ENCODE results near the gene FBXW12.

FBXW12 gene

GRCh38 chr3:48418651-48419050, 46.6 kb downstream of the FBXW12 start:
- no peak overlapping the region for H3K4me3 ChIP-seq (replicated peaks; ENCODE audit: low read depth, low read length)
- no peak for TF ChIP-seq CTCF (IDR thresholded peaks at IDR 0.05; ENCODE audit: low read length, missing control alignments)
- DNase-seq (ENCODE audit: low read depth): no peak

- TF ChIP-seq CTCF (IDR thresholded peaks at IDR 0.05; ENCODE audit: low read length, missing control alignments): no peak
Observed at GRCh38 chr3:48419149-48419548, 47.1 kb downstream of the FBXW12 start.

GRCh38 chr3:48419597-48419996, 47.6 kb downstream of the FBXW12 start:
- H3K4me3 ChIP-seq (replicated peaks; ENCODE audit: low read depth, low read length): no peak overlapping the region
- TF ChIP-seq CTCF (IDR thresholded peaks at IDR 0.05; ENCODE audit: low read length, missing control alignments): no peak

More at GRCh38 chr3:48419149-48419548, 47.1 kb downstream of the FBXW12 start:
- H3K4me3 ChIP-seq (replicated peaks; ENCODE audit: low read depth, low read length): no peak overlapping the region
- DNase-seq (ENCODE audit: low read depth): no peak

GRCh38 chr3:48420561-48420960, 48.5 kb downstream of the FBXW12 start:
- TF ChIP-seq CTCF (IDR thresholded peaks at IDR 0.05; ENCODE audit: low read length, missing control alignments): no peak
- no peak for DNase-seq (ENCODE audit: low read depth)
- H3K4me3 ChIP-seq (replicated peaks; ENCODE audit: low read depth, low read length): no peak overlapping the region

More at GRCh38 chr3:48419597-48419996, 47.6 kb downstream of the FBXW12 start:
- DNase-seq (ENCODE audit: low read depth): no peak

- H3K4me3 ChIP-seq (replicated peaks; ENCODE audit: low read depth, low read length): no peak overlapping the region
- no peak for DNase-seq (ENCODE audit: low read depth)
- TF ChIP-seq CTCF (IDR thresholded peaks at IDR 0.05; ENCODE audit: low read length, missing control alignments): no peak
Observed at GRCh38 chr3:48422272-48422671, 50.3 kb downstream of the FBXW12 start.

- DNase-seq (ENCODE audit: low read depth): no peak
- H3K4me3 ChIP-seq (replicated peaks; ENCODE audit: low read depth, low read length): no peak overlapping the region
- no peak for TF ChIP-seq CTCF (IDR thresholded peaks at IDR 0.05; ENCODE audit: low read length, missing control alignments)
Observed at GRCh38 chr3:48422681-48423080, 50.7 kb downstream of the FBXW12 start.

GRCh38 chr3:48423241-48423882, 51.3 kb downstream of the FBXW12 start:
- no peak for DNase-seq (ENCODE audit: low read depth)
- TF ChIP-seq CTCF (IDR thresholded peaks at IDR 0.05; ENCODE audit: low read length, missing control alignments): no peak
- H3K4me3 ChIP-seq (replicated peaks; ENCODE audit: low read depth, low read length): no peak overlapping the region
